HepG2 (cell line): ENCODE data around the gene PLXNA3. TPM values are rescaled to one million over a fixed set of nuclear protein-coding genes. Genes with fewer than 3 reads are reported as not detected.

ENCODE experiments used
- CBX5 ChIP-seq: sonication (generic); formaldehyde crosslinking; IDR thresholded peaks from 2 replicates; pipeline ENCODE4 v1.4.0; 2020; ENCODE audit warnings: missing genetic modification reagents, borderline replicate concordance
- FOXA1 ChIP-seq, 2 experiments: fragments of 450-650 bp in 1 of 2; sonication (generic) in 1 of 2; formaldehyde crosslinking in 1 of 2; IDR thresholded peaks; 2 replicates each; pipeline versions ENCODE4 v1.4.0 to v1.6.1; 2016 to 2020; ENCODE audit warnings: missing genetic modification reagents in 1 of 2
- GABPA ChIP-seq, 2 experiments: IDR thresholded peaks; 2 replicates each; pipeline ENCODE4 v1.6.1; 2011 to 2016; ENCODE audit warnings: low read depth in 2 of 2, low read length in 1 of 2, missing biosample characterization in 1 of 2, missing genetic modification characterization in 1 of 2
- ISL2 ChIP-seq: sonication (generic); formaldehyde crosslinking; IDR thresholded peaks from 2 replicates; pipeline ENCODE4 v1.5.0; 2020; ENCODE audit warnings: missing genetic modification reagents
- SNRNP70 ChIP-seq: fragments of 200-400 bp; formaldehyde crosslinking; IDR thresholded peaks from 2 replicates; pipeline ENCODE4 v1.6.1; 2017; ENCODE audit warnings: mild to moderate bottlenecking, low read depth, low read length, moderate library complexity
- ZFP36L1 ChIP-seq: sonication (generic); formaldehyde crosslinking; IDR thresholded peaks from 2 replicates; pipeline ENCODE4 v1.8.0; 2022; ENCODE audit warnings: mild to moderate bottlenecking, missing genetic modification reagents, moderate library complexity
- ZNF563 ChIP-seq: sonication (generic); formaldehyde crosslinking; IDR thresholded peaks from 2 replicates; pipeline ENCODE4 v1.8.0; 2022; ENCODE audit warnings: mild to moderate bottlenecking, moderate library complexity, missing genetic modification reagents
- ZNF878 ChIP-seq: sonication (generic); formaldehyde crosslinking; IDR thresholded peaks from 2 replicates; pipeline ENCODE4 v1.8.1; 2023; ENCODE audit warnings: mild to moderate bottlenecking, missing genetic modification reagents, moderate library complexity
- polyA plus RNA-seq, 8 experiments: library from polyadenylated mRNA; depleted of rRNA in 3 of 8; stranded (reverse) in 7 of 8; unstranded in 1 of 8; fragments of >200 nt; fragmentation: Illumina TruSeq in 4 of 8; extraction: Trizol in 4 of 8; gene quantifications; 2 replicates each; pipeline versions ENCODE4 v1.2.1 to v1.2.3, GENCODE V29; 2011 to 2016; ENCODE audit warnings: low read depth in 4 of 8, missing spikeins in 1 of 8, mixed read lengths in 1 of 8; ENCODE audit not compliant: insufficient read depth in 1 of 8
- total RNA-seq, 5 experiments: library from RNA; depleted of rRNA; stranded (reverse); fragments of >200 nt; fragmentation: Illumina TruSeq; extraction: Trizol; gene quantifications; 2 replicates each; pipeline ENCODE4 v1.2.3, GENCODE V29; 2016; ENCODE audit warnings: low read depth in 1 of 5
- TF ChIP-seq, protein P1 (sequence below): sonication (generic); formaldehyde crosslinking; IDR thresholded peaks from 2 replicates; pipeline ENCODE4 v1.5.1; 2020; ENCODE audit warnings: missing genetic modification reagents, mild to moderate bottlenecking, borderline replicate concordance
- TF ChIP-seq, protein P2 (sequence below): sonication (generic); formaldehyde crosslinking; conservative IDR thresholded peaks from 2 replicates; pipeline ENCODE4 v1.4.0; 2020; ENCODE audit warnings: missing genetic modification reagents
- TF ChIP-seq, protein P3 (sequence below): sonication (generic); formaldehyde crosslinking; IDR thresholded peaks from 2 replicates; pipeline ENCODE4 v1.9.0; 2021; ENCODE audit warnings: missing genetic modification reagents, mild to moderate bottlenecking, borderline replicate concordance
- TF ChIP-seq, protein P4 (sequence below): sonication (generic); formaldehyde crosslinking; IDR thresholded peaks from 2 replicates; pipeline ENCODE4 v1.4.0; 2020; ENCODE audit warnings: missing genetic modification reagents, borderline replicate concordance
- TF ChIP-seq, protein P5 (sequence below): conservative IDR thresholded peaks from 2 replicates; pipeline ENCODE4 v1.6.1; 2018; ENCODE audit warnings: missing genetic modification reagents
- TF ChIP-seq, protein P6 (sequence below): sonication (generic); formaldehyde crosslinking; IDR thresholded peaks from 2 replicates; pipeline ENCODE4 v1.5.0; 2020; ENCODE audit warnings: mild to moderate bottlenecking, missing genetic modification reagents

Gene PLXNA3
- total and polyA plus RNA-seq, 2 of the 13 experiments (the other 11 are each of a cell fraction or from before 2014, with no cell fraction given) = 5.8 to 20.6 TPM

DNA sequence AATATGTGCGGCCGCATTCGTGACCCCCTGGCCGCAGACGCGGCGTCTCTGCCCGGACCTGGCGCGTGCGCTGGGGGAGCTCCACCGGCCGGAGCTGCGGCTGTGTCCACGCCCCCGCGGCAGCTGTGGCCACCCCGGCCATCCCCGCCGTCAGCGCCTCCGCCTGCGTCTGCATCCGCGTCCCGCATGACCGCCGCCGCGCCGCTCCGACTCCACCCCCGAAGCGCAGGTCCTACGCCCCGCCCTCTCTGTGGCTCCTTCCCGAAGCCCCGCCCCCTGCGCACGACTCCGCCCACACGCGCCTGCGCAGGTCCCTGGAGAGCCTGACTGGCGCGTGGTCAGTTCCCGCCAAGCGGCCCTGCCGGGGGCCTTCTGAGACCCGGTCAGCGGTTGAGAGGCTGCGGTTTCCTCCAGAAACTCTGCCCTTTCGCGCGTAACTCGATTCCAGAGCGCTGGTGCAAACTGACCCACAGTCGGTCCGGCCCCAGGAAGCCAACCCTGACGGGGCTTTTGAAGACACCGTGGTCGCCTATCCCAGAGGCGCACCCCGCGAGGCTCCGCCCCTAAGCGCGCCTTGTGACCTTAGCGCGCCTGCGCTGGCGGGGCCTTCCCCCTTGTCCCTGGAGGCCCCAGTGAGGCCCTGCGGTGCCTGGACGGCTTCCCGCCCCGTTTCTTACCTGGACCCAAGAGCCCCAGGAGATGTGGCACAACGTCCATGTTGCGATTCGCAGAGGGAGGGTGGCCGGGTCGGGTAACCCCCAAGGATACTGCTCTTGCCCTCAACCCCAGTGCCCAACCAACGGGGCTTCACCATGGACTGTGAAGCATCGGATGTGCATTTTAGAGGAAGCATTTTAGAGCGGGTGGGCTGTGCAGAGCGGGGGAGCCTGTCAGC is 20.9 kb downstream of the PLXNA3 start, which contains the start of gene LAGE3 (continued):
- TF ChIP-seq, protein P1, sequence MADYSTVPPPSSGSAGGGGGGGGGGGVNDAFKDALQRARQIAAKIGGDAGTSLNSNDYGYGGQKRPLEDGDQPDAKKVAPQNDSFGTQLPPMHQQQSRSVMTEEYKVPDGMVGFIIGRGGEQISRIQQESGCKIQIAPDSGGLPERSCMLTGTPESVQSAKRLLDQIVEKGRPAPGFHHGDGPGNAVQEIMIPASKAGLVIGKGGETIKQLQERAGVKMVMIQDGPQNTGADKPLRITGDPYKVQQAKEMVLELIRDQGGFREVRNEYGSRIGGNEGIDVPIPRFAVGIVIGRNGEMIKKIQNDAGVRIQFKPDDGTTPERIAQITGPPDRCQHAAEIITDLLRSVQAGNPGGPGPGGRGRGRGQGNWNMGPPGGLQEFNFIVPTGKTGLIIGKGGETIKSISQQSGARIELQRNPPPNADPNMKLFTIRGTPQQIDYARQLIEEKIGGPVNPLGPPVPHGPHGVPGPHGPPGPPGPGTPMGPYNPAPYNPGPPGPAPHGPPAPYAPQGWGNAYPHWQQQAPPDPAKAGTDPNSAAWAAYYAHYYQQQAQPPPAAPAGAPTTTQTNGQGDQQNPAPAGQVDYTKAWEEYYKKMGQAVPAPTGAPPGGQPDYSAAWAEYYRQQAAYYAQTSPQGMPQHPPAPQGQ (CRISPR knock-in tag) = no peak
- TF ChIP-seq ZFP36L1 (CRISPR knock-in tag) = 0 out of 2 replicates have a peak, but pooled peaks have one; percentile 33
- TF ChIP-seq, protein P2, sequence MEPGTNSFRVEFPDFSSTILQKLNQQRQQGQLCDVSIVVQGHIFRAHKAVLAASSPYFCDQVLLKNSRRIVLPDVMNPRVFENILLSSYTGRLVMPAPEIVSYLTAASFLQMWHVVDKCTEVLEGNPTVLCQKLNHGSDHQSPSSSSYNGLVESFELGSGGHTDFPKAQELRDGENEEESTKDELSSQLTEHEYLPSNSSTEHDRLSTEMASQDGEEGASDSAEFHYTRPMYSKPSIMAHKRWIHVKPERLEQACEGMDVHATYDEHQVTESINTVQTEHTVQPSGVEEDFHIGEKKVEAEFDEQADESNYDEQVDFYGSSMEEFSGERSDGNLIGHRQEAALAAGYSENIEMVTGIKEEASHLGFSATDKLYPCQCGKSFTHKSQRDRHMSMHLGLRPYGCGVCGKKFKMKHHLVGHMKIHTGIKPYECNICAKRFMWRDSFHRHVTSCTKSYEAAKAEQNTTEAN (CRISPR knock-in tag) = no peak; the same call in 1 of the 2 replicates
- no peak for TF ChIP-seq FOXA1 (IDR thresholded peaks at IDR 0.05)
- TF ChIP-seq FOXA1 (CRISPR knock-in tag; IDR thresholded peaks at IDR 0.05) = no peak
- TF ChIP-seq, protein P3, sequence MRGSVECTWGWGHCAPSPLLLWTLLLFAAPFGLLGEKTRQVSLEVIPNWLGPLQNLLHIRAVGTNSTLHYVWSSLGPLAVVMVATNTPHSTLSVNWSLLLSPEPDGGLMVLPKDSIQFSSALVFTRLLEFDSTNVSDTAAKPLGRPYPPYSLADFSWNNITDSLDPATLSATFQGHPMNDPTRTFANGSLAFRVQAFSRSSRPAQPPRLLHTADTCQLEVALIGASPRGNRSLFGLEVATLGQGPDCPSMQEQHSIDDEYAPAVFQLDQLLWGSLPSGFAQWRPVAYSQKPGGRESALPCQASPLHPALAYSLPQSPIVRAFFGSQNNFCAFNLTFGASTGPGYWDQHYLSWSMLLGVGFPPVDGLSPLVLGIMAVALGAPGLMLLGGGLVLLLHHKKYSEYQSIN (CRISPR knock-in tag) = no peak
- TF ChIP-seq SNRNP70 = no peak
- TF ChIP-seq GABPA (IDR thresholded peaks at IDR 0.05; ENCODE audit: low read depth, low read length) = no peak
- TF ChIP-seq GABPA (CRISPR knock-in tag; IDR thresholded peaks at IDR 0.05; ENCODE audit: low read depth) = no peak
- TF ChIP-seq CBX5 = no peak
- TF ChIP-seq, protein P4, sequence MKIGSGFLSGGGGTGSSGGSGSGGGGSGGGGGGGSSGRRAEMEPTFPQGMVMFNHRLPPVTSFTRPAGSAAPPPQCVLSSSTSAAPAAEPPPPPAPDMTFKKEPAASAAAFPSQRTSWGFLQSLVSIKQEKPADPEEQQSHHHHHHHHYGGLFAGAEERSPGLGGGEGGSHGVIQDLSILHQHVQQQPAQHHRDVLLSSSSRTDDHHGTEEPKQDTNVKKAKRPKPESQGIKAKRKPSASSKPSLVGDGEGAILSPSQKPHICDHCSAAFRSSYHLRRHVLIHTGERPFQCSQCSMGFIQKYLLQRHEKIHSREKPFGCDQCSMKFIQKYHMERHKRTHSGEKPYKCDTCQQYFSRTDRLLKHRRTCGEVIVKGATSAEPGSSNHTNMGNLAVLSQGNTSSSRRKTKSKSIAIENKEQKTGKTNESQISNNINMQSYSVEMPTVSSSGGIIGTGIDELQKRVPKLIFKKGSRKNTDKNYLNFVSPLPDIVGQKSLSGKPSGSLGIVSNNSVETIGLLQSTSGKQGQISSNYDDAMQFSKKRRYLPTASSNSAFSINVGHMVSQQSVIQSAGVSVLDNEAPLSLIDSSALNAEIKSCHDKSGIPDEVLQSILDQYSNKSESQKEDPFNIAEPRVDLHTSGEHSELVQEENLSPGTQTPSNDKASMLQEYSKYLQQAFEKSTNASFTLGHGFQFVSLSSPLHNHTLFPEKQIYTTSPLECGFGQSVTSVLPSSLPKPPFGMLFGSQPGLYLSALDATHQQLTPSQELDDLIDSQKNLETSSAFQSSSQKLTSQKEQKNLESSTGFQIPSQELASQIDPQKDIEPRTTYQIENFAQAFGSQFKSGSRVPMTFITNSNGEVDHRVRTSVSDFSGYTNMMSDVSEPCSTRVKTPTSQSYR (CRISPR knock-in tag) = no peak
- TF ChIP-seq, protein P5, sequence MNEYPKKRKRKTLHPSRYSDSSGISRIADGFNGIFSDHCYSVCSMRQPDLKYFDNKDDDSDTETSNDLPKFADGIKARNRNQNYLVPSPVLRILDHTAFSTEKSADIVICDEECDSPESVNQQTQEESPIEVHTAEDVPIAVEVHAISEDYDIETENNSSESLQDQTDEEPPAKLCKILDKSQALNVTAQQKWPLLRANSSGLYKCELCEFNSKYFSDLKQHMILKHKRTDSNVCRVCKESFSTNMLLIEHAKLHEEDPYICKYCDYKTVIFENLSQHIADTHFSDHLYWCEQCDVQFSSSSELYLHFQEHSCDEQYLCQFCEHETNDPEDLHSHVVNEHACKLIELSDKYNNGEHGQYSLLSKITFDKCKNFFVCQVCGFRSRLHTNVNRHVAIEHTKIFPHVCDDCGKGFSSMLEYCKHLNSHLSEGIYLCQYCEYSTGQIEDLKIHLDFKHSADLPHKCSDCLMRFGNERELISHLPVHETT = no peak
- TF ChIP-seq ZNF878 (CRISPR knock-in tag) = peak; percentile 68; the same call in 1 of the 2 replicates
- TF ChIP-seq ZNF563 (CRISPR knock-in tag) = no peak
- TF ChIP-seq ISL2 (CRISPR knock-in tag) = no peak
- TF ChIP-seq, protein P6, sequence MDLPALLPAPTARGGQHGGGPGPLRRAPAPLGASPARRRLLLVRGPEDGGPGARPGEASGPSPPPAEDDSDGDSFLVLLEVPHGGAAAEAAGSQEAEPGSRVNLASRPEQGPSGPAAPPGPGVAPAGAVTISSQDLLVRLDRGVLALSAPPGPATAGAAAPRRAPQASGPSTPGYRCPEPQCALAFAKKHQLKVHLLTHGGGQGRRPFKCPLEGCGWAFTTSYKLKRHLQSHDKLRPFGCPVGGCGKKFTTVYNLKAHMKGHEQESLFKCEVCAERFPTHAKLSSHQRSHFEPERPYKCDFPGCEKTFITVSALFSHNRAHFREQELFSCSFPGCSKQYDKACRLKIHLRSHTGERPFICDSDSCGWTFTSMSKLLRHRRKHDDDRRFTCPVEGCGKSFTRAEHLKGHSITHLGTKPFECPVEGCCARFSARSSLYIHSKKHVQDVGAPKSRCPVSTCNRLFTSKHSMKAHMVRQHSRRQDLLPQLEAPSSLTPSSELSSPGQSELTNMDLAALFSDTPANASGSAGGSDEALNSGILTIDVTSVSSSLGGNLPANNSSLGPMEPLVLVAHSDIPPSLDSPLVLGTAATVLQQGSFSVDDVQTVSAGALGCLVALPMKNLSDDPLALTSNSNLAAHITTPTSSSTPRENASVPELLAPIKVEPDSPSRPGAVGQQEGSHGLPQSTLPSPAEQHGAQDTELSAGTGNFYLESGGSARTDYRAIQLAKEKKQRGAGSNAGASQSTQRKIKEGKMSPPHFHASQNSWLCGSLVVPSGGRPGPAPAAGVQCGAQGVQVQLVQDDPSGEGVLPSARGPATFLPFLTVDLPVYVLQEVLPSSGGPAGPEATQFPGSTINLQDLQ (CRISPR knock-in tag) = no peak
